ENCODE results near the gene CYP4F8. TPM values are rescaled to one million over a fixed set of nuclear protein-coding genes. Genes with fewer than 3 reads are reported as not detected.

The CYP4F8 gene
- total RNA-seq, 4 donors from 2014 or later = not detected

DNA sequence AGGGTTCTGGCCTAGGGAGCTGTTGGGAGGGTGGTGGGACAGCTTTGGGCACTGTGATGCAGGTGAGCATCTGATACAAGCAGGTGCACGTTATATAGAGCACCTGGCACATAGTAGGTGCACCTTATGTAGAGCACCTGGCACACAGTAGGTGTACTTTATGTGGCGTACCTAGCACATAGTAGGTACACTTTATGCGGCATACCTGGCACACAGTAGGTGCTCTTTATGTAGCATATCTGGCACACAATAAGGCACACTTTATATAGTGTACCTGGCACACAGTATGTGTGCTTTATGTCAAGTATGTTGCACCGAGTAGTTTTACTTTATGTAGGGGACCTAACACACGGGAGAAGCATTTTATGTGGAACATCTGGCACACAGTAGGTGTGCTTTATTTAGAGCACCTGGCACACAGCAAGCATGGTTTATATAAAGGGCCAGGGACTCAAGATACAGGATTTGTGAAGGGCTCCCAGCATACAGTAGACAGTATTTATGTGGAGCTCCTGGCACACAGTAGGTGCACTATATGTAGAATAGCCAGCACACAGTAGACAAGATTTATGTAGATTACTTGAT lies 56.3 kb downstream of the CYP4F8 start:
- WGBS, 2 donors (ENCODE audit: low coverage in 1 of 2) = 14 to 73% methylated on average over 1 to 5 of the region's 5 CpGs
- peaks cover 0 to 21% (median 9%) of the 10 kb centered on the region in 3 donors for H3K4me1 ChIP-seq
- no peak overlapping the region for H3K4me3 ChIP-seq
- TF ChIP-seq POLR2A (IDR thresholded peaks at IDR 0.05) (no peak), POLR2AphosphoS5 (IDR thresholded peaks at IDR 0.05) (no peak), EP300 (IDR thresholded peaks at IDR 0.05) (no peak)
- TF ChIP-seq, protein P1, sequence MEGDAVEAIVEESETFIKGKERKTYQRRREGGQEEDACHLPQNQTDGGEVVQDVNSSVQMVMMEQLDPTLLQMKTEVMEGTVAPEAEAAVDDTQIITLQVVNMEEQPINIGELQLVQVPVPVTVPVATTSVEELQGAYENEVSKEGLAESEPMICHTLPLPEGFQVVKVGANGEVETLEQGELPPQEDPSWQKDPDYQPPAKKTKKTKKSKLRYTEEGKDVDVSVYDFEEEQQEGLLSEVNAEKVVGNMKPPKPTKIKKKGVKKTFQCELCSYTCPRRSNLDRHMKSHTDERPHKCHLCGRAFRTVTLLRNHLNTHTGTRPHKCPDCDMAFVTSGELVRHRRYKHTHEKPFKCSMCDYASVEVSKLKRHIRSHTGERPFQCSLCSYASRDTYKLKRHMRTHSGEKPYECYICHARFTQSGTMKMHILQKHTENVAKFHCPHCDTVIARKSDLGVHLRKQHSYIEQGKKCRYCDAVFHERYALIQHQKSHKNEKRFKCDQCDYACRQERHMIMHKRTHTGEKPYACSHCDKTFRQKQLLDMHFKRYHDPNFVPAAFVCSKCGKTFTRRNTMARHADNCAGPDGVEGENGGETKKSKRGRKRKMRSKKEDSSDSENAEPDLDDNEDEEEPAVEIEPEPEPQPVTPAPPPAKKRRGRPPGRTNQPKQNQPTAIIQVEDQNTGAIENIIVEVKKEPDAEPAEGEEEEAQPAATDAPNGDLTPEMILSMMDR (IDR thresholded peaks at IDR 0.05) = no peak
- H3K27me3 ChIP-seq = peaks cover 10% of the 10 kb centered on the region
- H3K27ac ChIP-seq = no peak overlapping the region
- H3K36me3 ChIP-seq = no peaks in the 10 kb centered on the region
- ATAC-seq = no peak
- no peaks in the 10 kb centered on the region for H3K9me3 ChIP-seq

DNA sequence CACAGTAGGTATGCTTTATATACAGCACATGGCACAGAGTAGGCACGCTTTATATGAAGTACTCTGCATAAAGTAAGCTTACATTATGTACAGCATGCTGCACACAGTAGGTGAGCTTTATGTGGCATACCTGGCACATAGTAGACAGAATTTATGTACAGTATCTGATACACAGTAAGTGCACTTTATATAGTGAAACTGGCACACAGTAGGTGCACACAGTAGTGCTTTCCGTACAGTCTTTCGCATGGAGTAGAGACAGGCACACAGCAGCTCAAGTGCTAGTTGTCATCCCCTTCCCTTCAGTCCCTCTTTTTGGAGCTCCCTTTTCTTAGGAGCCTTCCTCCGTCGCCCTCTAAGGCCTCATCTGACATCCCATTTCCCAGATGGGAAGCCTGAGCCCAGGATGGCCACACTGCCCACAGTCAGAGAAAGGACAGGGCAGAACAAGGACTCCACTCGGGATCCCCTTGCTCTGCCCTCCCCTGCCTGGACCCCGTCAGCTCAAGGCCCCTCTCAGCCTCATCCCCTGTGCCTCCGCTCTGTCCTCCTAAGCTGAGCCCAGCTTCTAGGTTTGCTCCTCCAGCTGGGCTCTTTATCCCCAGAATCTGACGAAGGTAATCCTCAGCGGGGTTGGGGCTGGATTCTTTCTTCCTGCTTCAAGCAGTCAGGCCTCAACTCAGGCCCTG lies 57.0 kb downstream of the CYP4F8 start:
- Histone ChIP-seq H3K9me3 (no peaks in the 10 kb centered on the region), H3K4me1 (peaks cover 0 to 21% (median 9%) of the 10 kb centered on the region in 3 donors), H3K27me3 (peaks cover 3% of the 10 kb centered on the region), H3K27ac (peak overlapping the region in 3 of 4 donors; percentile 56 to 68 (median 64)), H3K4me3 (no peak overlapping the region), H3K36me3 (no peaks in the 10 kb centered on the region)
- TF ChIP-seq EP300 (IDR thresholded peaks at IDR 0.05) (no peak), POLR2A (IDR thresholded peaks at IDR 0.05) (no peak), POLR2AphosphoS5 (IDR thresholded peaks at IDR 0.05) (no peak)
- TF ChIP-seq, protein P1 (IDR thresholded peaks at IDR 0.05) = no peak
- no peak for ATAC-seq
- WGBS, 2 donors (ENCODE audit: low coverage in 1 of 2) = 31 to 41% methylated on average over 6 to 8 of the region's 10 CpGs

DNA sequence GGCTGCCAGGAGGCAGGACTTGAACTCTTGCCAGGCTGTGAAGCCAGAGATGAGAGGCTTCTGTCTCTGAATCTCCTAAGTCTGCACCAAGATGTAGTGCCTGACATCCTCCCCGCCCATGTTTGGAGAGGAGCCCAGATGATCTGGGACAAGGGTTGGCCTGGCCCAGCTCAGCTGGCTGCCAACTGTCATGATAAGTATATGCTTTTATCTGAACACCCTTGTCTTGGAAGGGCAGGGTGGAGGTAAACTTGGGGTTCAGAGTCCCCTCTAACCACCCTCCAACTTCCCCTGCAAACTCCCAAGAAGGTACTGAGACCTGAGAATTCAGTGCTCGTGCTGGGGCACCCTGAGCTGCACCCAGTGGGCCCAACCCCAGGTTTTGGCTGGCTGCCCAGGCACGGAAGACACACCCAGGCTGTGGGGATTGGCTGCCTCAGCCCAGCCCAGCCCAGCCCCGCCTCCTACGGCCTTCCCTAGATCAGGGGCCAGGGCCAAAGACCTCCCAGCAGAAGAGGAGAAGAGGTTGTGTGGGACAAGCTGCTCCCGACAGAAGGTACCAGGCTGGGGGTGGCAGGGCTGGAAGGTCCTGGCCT lies 57.7 kb downstream of the CYP4F8 start, which contains the start of gene CYP4F12:
CYP4F12 (plus strand) TSS at position 508 of the 596 bp plus-strand sequence. CDS start 443 bp downstream, outside the sequence.
- no peaks in the 10 kb centered on the region for H3K36me3 ChIP-seq
- peak within 1 kb of the TSS in 3 of 4 donors; percentile 56 to 68 (median 64) for H3K27ac ChIP-seq
- ATAC-seq = peak; percentile 91
- no peaks in the 10 kb centered on the region for H3K9me3 ChIP-seq
- peaks cover 0 to 21% (median 9%) of the 10 kb centered on the region in 3 donors for H3K4me1 ChIP-seq
- 0% methylated on average over 1 of the region's 6 CpGs; no CpG with 5 or more reads in 1 of the 2 donors for WGBS, 2 donors (ENCODE audit: low coverage in 1 of 2)
- no peaks in the 10 kb centered on the region for H3K27me3 ChIP-seq
- TF ChIP-seq POLR2A (IDR thresholded peaks at IDR 0.05) (no peak), POLR2AphosphoS5 (IDR thresholded peaks at IDR 0.05) (peak; percentile 25)
- H3K4me3 ChIP-seq = peak within 1 kb of the TSS in 1 of 2 donors; percentile 18

DNA sequence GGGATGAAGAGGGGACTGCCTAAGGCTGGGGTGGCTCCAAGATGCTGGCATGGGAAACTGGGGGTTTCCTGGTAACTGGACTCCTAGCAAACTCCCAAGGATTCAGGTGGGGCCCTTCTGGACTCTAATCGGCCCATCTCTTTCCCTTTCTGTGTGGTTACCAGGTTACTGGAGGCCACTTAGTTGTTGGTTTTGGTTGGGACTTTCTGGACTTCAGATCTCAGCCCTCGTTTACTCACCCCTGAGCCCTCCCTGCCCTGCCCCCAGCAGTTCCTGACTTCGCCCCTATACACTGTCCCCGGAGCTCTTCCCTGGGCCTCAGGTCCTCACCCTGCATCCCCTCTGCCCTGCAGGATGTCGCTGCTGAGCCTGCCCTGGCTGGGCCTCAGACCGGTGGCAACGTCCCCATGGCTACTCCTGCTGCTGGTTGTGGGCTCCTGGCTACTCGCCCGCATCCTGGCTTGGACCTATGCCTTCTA lies 58.2 kb downstream of the CYP4F8 start:
- no peak for ATAC-seq
- H3K27ac ChIP-seq = peak overlapping the region in 3 of 4 donors; percentile 56 to 68 (median 64)
- TF ChIP-seq POLR2AphosphoS5 (IDR thresholded peaks at IDR 0.05) (no peak), POLR2A (IDR thresholded peaks at IDR 0.05) (no peak)
- TF ChIP-seq, protein P1 (IDR thresholded peaks at IDR 0.05) = no peak
- H3K36me3 ChIP-seq = peaks cover 0 to 3% of the 10 kb centered on the region in 2 donors
- 0 to 20% methylated on average over 1 to 6 of the region's 9 CpGs for WGBS, 2 donors (ENCODE audit: low coverage in 1 of 2)
- peaks cover 0 to 21% (median 9%) of the 10 kb centered on the region in 3 donors for H3K4me1 ChIP-seq
- H3K27me3 ChIP-seq = no peaks in the 10 kb centered on the region
- peak overlapping the region in 1 of 2 donors; percentile 18 for H3K4me3 ChIP-seq
- no peaks in the 10 kb centered on the region for H3K9me3 ChIP-seq

DNA sequence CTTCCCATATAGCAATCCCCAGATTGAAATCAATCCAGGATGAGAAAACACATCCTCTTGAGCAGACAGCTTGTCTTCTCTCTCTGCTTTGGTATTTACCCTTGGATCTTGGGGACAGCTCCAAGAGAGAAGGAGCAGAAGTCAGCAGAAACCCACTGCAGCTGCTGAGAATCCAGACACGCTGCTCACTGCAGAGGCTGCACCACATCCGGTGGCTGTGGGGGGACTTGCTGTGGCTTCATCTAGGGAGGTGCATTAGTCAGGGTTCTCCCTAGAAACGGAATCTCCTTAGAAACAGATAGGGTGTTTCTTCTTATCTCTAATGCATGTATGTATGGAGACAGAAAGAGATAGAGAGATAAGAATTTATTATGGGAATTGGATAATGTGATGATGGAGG lies 60.5 kb downstream of the CYP4F8 start:
- TF ChIP-seq, protein P1 (IDR thresholded peaks at IDR 0.05) = no peak
- no peak for ATAC-seq
- WGBS, 2 donors (ENCODE audit: low coverage in 1 of 2) = 40% methylated on average over 2 of the region's 3 CpGs; no CpG with 5 or more reads in 1 of the 2 donors

More for the DNA sequence above, 60.5 kb downstream of the CYP4F8 start:
- Histone ChIP-seq H3K27ac (no peak overlapping the region), H3K27me3 (no peaks in the 10 kb centered on the region), H3K4me1 (peaks cover 0 to 21% (median 9%) of the 10 kb centered on the region in 3 donors), H3K36me3 (peaks cover 0 to 7% of the 10 kb centered on the region in 2 donors), H3K9me3 (no peaks in the 10 kb centered on the region), H3K4me3 (no peak overlapping the region)
